H9 (cell line): Measurements from ENCODE around the gene BICDL2. TPM values are rescaled to one million over a fixed set of nuclear protein-coding genes. Genes with fewer than 3 reads are reported as not detected.

Experiments
- DNase-seq: peaks from one replicate; pipeline ENCODE4 v3.0.0-alpha.2; 2017
- H2AFZ ChIP-seq: one replicate; pipeline ENCODE4 v1.6.1; 2013; ENCODE audit warnings: mild to moderate bottlenecking, low read length, control low read depth, moderate library complexity
- H2AK5ac ChIP-seq: 2 replicates; pipeline ENCODE4 v1.6.1; 2013; ENCODE audit warnings: low read length, control low read depth, mixed read lengths; ENCODE audit not compliant: insufficient read length
- H2BK120ac ChIP-seq: one replicate; pipeline ENCODE4 v1.6.1; 2013; ENCODE audit warnings: low read depth, mild to moderate bottlenecking, low read length, control low read depth, inconsistent platforms; ENCODE audit not compliant: poor library complexity, severe bottlenecking
- H2BK12ac ChIP-seq: 2 replicates; pipeline ENCODE4 v1.6.1; 2013; ENCODE audit warnings: low read length, control low read depth, mixed read lengths, low read depth; ENCODE audit not compliant: insufficient read length
- H2BK15ac ChIP-seq: 2 replicates; pipeline ENCODE4 v1.6.1; 2013; ENCODE audit warnings: low read depth, low read length, control low read depth
- H2BK20ac ChIP-seq: one replicate; pipeline ENCODE4 v1.6.1; 2013; ENCODE audit warnings: low read depth, mild to moderate bottlenecking, low read length, control low read depth, inconsistent platforms; ENCODE audit not compliant: poor library complexity, severe bottlenecking
- H2BK5ac ChIP-seq: 2 replicates; pipeline ENCODE4 v1.6.1; 2013; ENCODE audit warnings: low read length, control low read depth, mixed read lengths; ENCODE audit not compliant: insufficient read length
- H3K14ac ChIP-seq: 2 replicates; pipeline ENCODE4 v1.6.1; 2013; ENCODE audit warnings: low read length, control low read depth; ENCODE audit not compliant: insufficient read depth
- H3K18ac ChIP-seq: 2 replicates; pipeline ENCODE4 v1.6.1; 2013; ENCODE audit warnings: low read depth, mild to moderate bottlenecking, mixed read lengths, low read length, control low read depth; ENCODE audit not compliant: insufficient read length
- H3K23ac ChIP-seq: 2 replicates; pipeline ENCODE4 v1.6.1; 2013; ENCODE audit warnings: low read length, control low read depth, mixed read lengths, low read depth; ENCODE audit not compliant: insufficient read length
- H3K23me2 ChIP-seq: 2 replicates; pipeline ENCODE4 v1.6.1; 2013; ENCODE audit warnings: low read depth, mild to moderate bottlenecking, mixed read lengths, low read length, control low read depth; ENCODE audit not compliant: insufficient read length, poor library complexity, severe bottlenecking
- H3K27ac ChIP-seq: 2 replicates; pipeline ENCODE4 v1.5.1; 2013; ENCODE audit warnings: low read length, control low read depth, mixed read lengths, low read depth; ENCODE audit not compliant: insufficient read length
- H3K27me3 ChIP-seq: 2 replicates; pipeline ENCODE4 v1.6.1; 2013; ENCODE audit warnings: low read length, control low read depth, inconsistent platforms; ENCODE audit not compliant: insufficient read depth
- H3K4ac ChIP-seq: 2 replicates; pipeline ENCODE4 v1.6.1; 2013; ENCODE audit warnings: low read depth, mild to moderate bottlenecking, control low read depth, inconsistent platforms, low read length, moderate library complexity
- H3K4me1 ChIP-seq: 2 replicates; pipeline ENCODE4 v1.6.1; 2013; ENCODE audit warnings: low read length, control low read depth, inconsistent platforms; ENCODE audit not compliant: insufficient read depth
- H3K4me2 ChIP-seq: 2 replicates; pipeline ENCODE4 v1.6.1; 2013; ENCODE audit warnings: low read length, control low read depth, mixed read lengths; ENCODE audit not compliant: insufficient read length, insufficient read depth
- H3K56ac ChIP-seq: 2 replicates; pipeline ENCODE4 v1.6.1; 2013; ENCODE audit warnings: low read depth, mild to moderate bottlenecking, mixed read lengths, low read length, control low read depth; ENCODE audit not compliant: insufficient read length
- H3K79me1 ChIP-seq: 2 replicates; pipeline ENCODE4 v1.6.1; 2013; ENCODE audit warnings: low read depth, mild to moderate bottlenecking, moderate library complexity, low read length, control low read depth, inconsistent platforms; ENCODE audit not compliant: insufficient read depth, poor library complexity, severe bottlenecking
- H3K79me2 ChIP-seq: 2 replicates; pipeline ENCODE4 v1.6.1; 2013; ENCODE audit warnings: low read length, control low read depth, inconsistent platforms; ENCODE audit not compliant: insufficient read depth
- H3K9ac ChIP-seq: 2 replicates; pipeline ENCODE4 v1.6.1; 2013; ENCODE audit warnings: low read length, control low read depth, mixed read lengths; ENCODE audit not compliant: insufficient read length; ENCODE audit errors: extremely low read depth
- H3K9me3 ChIP-seq: one replicate; pipeline ENCODE4 v1.6.1; 2013; ENCODE audit warnings: low read depth, low read length, inconsistent platforms; ENCODE audit not compliant: control insufficient read depth
- H3T11ph ChIP-seq: one replicate; pipeline ENCODE4 v1.6.1; 2013; ENCODE audit warnings: mild to moderate bottlenecking, low read length, control low read depth, inconsistent platforms
- H4K20me1 ChIP-seq: one replicate; pipeline ENCODE4 v1.6.1; 2013; ENCODE audit not compliant: control insufficient read depth, insufficient read length, insufficient read depth
- H4K5ac ChIP-seq: 2 replicates; pipeline ENCODE4 v1.6.1; 2013; ENCODE audit warnings: low read depth, mild to moderate bottlenecking, mixed read lengths, low read length, control low read depth; ENCODE audit not compliant: insufficient read length
- H4K8ac ChIP-seq: replicated peaks from 2 replicates; pipeline ENCODE4 v1.6.1; 2013; ENCODE audit warnings: low read length, control low read depth, mixed read lengths, low read depth; ENCODE audit not compliant: insufficient read length
- H4K91ac ChIP-seq: 2 replicates; pipeline ENCODE4 v1.6.1; 2013; ENCODE audit warnings: low read depth, mild to moderate bottlenecking, moderate library complexity, mixed read lengths, low read length, control low read depth; ENCODE audit not compliant: insufficient read length
- H3K27ac Mint-ChIP-seq, 3 experiments: 2 replicates in 2 of 3; 3 replicates in 1 of 3; pipeline ENCODE4 v1.8.0; 2020 to 2021; ENCODE audit warnings: mixed read lengths in 3 of 3, mild to moderate bottlenecking in 1 of 3, moderate library complexity in 1 of 3
- H3K27me3 Mint-ChIP-seq: 2 replicates; pipeline ENCODE4 v1.8.0; 2021; ENCODE audit warnings: low read depth, mild to moderate bottlenecking, moderate library complexity, mixed read lengths
- H3K36me3 Mint-ChIP-seq, 3 experiments: 2 replicates in 2 of 3; 3 replicates in 1 of 3; pipeline ENCODE4 v1.8.0; 2020 to 2021; ENCODE audit warnings: low read depth in 3 of 3, mixed read lengths in 3 of 3; ENCODE audit not compliant: insufficient read depth in 1 of 3
- H3K4me1 Mint-ChIP-seq, 2 experiments: 2 replicates each; pipeline ENCODE4 v1.8.0; 2020; ENCODE audit warnings: mixed read lengths in 2 of 2
- H3K4me3 Mint-ChIP-seq, 2 experiments: 2 replicates in 1 of 2; 3 replicates in 1 of 2; pipeline ENCODE4 v1.8.0; 2020 to 2021; ENCODE audit warnings: mild to moderate bottlenecking in 2 of 2, mixed read lengths in 2 of 2, moderate library complexity in 1 of 2
- H3K9me3 Mint-ChIP-seq, 2 experiments: 2 replicates in 1 of 2; 3 replicates in 1 of 2; pipeline ENCODE4 v1.8.0; 2020; ENCODE audit warnings: mild to moderate bottlenecking in 2 of 2, mixed read lengths in 2 of 2, moderate library complexity in 1 of 2
- WGBS: extraction: QIAGEN DNeasy Blood & Tissue Kit; methylation state at CpG from one replicate; pipeline ENCODE4 v1.1.7; 2013; ENCODE audit warnings: missing lambda C conversion rate, low lambda C conversion rate, mixed read lengths; ENCODE audit not compliant: insufficient read length; ENCODE audit errors: extremely low coverage; 5-methylcytosine and 5-hydroxymethylcytosine counted together
- total RNA-seq: library from RNA; stranded (reverse); gene quantifications from 2 replicates; pipeline ENCODE4 v1.2.1, GENCODE V29; 2021
- TF ChIP-seq, protein P1 (sequence below): fragments of 200-600 bp; sonication (generic); conservative IDR thresholded peaks from 3 replicates; pipeline ENCODE4 v1.8.0; 2021; ENCODE audit warnings: antibody characterized with exemption, mild to moderate bottlenecking

Gene BICDL2
- total RNA-seq, 1 experiment from 2014 or later = 13.5 TPM

DNA sequence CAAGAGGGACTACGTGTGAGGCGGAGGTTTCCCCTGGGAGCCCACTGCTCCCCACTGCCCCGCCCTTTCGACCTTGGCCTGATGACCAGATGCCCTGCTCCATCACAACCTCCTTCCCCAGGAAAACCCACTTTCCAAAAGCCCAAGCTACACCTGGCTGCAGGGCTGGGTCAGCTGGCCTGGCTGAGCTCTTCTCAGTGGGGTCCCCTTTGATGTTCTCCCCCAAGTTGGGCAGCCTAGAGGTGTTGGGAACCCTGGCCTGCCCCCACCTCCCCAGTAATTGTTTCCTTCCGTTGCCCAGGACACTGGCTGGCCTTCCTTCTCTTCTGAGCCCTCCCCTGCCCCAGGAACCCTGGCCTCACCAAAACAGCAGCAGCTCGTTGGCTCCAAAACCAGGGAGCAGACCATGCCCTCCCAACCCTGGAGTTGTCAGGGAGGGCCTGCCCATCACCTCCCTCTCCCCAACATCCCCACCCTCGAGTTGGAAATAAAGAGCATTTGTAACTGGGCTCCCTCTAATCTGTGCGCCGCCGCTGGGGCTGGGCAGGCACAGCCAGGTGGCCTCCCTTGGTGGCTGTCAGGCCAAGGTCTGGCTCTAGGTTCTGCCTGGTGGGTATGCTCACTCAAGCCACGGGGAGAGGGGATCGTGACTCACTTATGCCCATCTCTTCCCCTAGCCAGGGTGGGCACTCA is 22.6 kb downstream of the BICDL2 start:
- no peak overlapping the region for H2BK12ac ChIP-seq
- no peak overlapping the region for H3K18ac ChIP-seq
- peaks cover 7% of the 10 kb centered on the region for H3K27me3 Mint-ChIP-seq
- H3K4me1 Mint-ChIP-seq = peaks cover 45 to 80% of the 10 kb centered on the region in 2 experiments
- TF ChIP-seq, protein P1, sequence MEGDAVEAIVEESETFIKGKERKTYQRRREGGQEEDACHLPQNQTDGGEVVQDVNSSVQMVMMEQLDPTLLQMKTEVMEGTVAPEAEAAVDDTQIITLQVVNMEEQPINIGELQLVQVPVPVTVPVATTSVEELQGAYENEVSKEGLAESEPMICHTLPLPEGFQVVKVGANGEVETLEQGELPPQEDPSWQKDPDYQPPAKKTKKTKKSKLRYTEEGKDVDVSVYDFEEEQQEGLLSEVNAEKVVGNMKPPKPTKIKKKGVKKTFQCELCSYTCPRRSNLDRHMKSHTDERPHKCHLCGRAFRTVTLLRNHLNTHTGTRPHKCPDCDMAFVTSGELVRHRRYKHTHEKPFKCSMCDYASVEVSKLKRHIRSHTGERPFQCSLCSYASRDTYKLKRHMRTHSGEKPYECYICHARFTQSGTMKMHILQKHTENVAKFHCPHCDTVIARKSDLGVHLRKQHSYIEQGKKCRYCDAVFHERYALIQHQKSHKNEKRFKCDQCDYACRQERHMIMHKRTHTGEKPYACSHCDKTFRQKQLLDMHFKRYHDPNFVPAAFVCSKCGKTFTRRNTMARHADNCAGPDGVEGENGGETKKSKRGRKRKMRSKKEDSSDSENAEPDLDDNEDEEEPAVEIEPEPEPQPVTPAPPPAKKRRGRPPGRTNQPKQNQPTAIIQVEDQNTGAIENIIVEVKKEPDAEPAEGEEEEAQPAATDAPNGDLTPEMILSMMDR = no peak
- no peaks in the 10 kb centered on the region for H3K9me3 ChIP-seq
- no peak overlapping the region for H3K56ac ChIP-seq
- no CpG with 5 or more reads among the region's 12 CpGs for WGBS
- H3K4ac ChIP-seq = no peak overlapping the region
- H3K9ac ChIP-seq = no peak overlapping the region
- DNase-seq = no peak
- H3K27ac Mint-ChIP-seq = peak overlapping the region; percentile 40 to 93 (median 73); a peak in 5 of 7 replicates
- H4K91ac ChIP-seq = no peak overlapping the region
- no peak overlapping the region for H2BK120ac ChIP-seq
- no peaks in the 10 kb centered on the region for H3K27me3 ChIP-seq
- peak overlapping the region; percentile 18 to 65; a peak in 3 of 5 replicates for H3K4me3 Mint-ChIP-seq
- no peaks in the 10 kb centered on the region for H3K79me1 ChIP-seq
- no peaks in the 10 kb centered on the region for H4K20me1 ChIP-seq
- H3K14ac ChIP-seq = no peak overlapping the region; the same call in 1 of the 2 replicates
- H3K79me2 ChIP-seq = peaks cover 9% of the 10 kb centered on the region; the same call in 1 of the 2 replicates
- H3K4me1 ChIP-seq = no peaks in the 10 kb centered on the region; the same call in 1 of the 2 replicates
- H3K23ac ChIP-seq = no peak overlapping the region
- no peak overlapping the region for H2BK5ac ChIP-seq
- H2BK15ac ChIP-seq = no peak overlapping the region
- no peak overlapping the region for H4K5ac ChIP-seq
- no peak overlapping the region for H3K4me2 ChIP-seq
- no peak overlapping the region for H2AK5ac ChIP-seq
- H2BK20ac ChIP-seq = no peak overlapping the region
- H3K36me3 Mint-ChIP-seq = peaks cover 21 to 32% (median 30%) of the 10 kb centered on the region in 3 experiments
- H3K9me3 Mint-ChIP-seq = no peaks in the 10 kb centered on the region
- no peak overlapping the region for H3K27ac ChIP-seq
- no peak overlapping the region for H3T11ph ChIP-seq
- H3K23me2 ChIP-seq = peaks cover 20% of the 10 kb centered on the region
- H4K8ac ChIP-seq = no peak overlapping the region
- no peak overlapping the region for H2AFZ ChIP-seq
